Subcutaneous preadipocyte (primary cell): ENCODE measurements around the gene RPS6KA3. TPM values are rescaled to one million over a fixed set of nuclear protein-coding genes. Genes with fewer than 3 reads are reported as not detected.

Experiments
- small RNA-seq: library from RNA; depleted of rRNA; stranded (forward); fragments of <200 nt; gene quantifications from one replicate; pipeline ENCODE3, GENCODE V24; 2012
- total RNA-seq: library from RNA; depleted of rRNA; stranded (reverse); fragments of >200 nt; gene quantifications from 2 replicates; pipeline ENCODE4 v1.2.3, GENCODE V29; 2012

Gene RPS6KA3
- total RNA-seq = 37.5 and 39.5 TPM in 2 replicates

GRCh38 chrX:20266810-20267606, at the start of gene RPS6KA3:
Gene RPS6KA3, minus strand, starts transcription at chrX:20266909. Its CDS starts 277 bp downstream, at chrX:20266632.

GRCh38 chrX:20141281-20142220, 125.2 kb downstream of the RPS6KA3 start, which contains the start of gene EIF1AX:
Gene EIF1AX, minus strand, starts transcription at chrX:20141838. Its CDS starts 198 bp downstream, at chrX:20141640.

GRCh38 chrX:20116577-20117240, 150.0 kb downstream of the RPS6KA3 start, which contains the start of gene MAP7D2:
Gene MAP7D2, minus strand, starts transcription at chrX:20116907. Its CDS starts 28 bp downstream, at chrX:20116879.

Small RNA genes lying within 50 kb of the gene (small RNA-seq; reads per million reads assigned to genes)
- 81.7 reads per million, percentile 98 among the genes with 10 or more reads in this experiment for gene RF00493
- gene RF00494 = not detected

Other genes with a start within 250 kb of the RPS6KA3 start
- gene MAP7D2, start 150.0 kb downstream of the RPS6KA3 start, total RNA-seq = 0.37 and 0.78 TPM in 2 replicates
- gene EIF1AX, start 125.1 kb downstream of the RPS6KA3 start, total RNA-seq = 60.3 and 78.8 TPM in 2 replicates